SW 1271 (cell line): ENCODE results near the gene RPS6KA1.
"Not testable (repeated sequence)": the region's sequence is repeated elsewhere in the genome, so short reads cannot be mapped to it uniquely, and the experiment has no call there.

Source experiments
- DNase-seq, 2 experiments: peaks; one replicate each; lab custom pipeline; 2025; lab: John Stamatoyannopoulos, UW

Gene RPS6KA1

DNA sequence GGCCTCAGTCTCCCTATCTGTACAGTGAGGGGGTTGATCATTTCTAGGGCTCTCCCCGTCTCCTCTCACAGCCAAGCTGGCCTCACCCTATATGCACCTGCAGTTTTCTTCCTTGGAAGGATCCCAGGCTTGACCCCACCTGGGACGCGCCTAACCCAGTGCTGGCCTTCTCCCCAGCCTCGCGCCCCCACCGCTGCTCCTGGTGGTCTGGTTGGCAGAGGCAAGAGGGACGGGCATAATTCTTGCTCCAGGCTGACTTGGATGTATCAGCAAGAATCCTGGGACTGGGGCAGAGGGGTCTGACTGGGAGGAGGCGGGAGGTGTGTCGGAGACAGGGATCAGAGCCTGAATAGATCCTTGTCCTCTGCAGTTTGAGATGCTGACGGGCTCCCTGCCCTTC lies 25.2 kb downstream of the RPS6KA1 start:
- no peak for DNase-seq

GRCh38 chr1:26555550-26555981 lies 26.0 kb downstream of the RPS6KA1 start:
- DNase-seq = no peak

- DNase-seq = no peak
Observed at GRCh38 chr1:26556111-26556510, 26.6 kb downstream of the RPS6KA1 start.

DNA sequence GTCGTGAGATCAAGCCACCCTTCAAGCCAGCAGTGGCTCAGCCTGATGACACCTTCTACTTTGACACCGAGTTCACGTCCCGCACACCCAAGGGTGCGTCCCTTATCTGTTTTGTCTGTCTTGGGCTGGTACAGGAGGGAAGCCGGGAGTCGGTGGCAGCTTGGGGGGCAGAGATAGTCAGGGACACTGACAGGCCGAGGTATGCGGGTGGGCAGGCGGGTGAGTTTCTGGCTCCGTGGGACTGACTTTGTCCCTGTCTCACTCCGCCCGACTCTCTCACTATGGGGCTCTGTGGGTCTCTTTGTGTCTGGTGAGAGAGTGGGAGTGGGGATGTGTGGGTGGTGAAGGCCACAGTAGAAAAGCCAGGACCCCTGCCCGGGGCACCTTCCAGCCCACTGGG lies 27.4 kb downstream of the RPS6KA1 start:
- DNase-seq = no peak

DNA sequence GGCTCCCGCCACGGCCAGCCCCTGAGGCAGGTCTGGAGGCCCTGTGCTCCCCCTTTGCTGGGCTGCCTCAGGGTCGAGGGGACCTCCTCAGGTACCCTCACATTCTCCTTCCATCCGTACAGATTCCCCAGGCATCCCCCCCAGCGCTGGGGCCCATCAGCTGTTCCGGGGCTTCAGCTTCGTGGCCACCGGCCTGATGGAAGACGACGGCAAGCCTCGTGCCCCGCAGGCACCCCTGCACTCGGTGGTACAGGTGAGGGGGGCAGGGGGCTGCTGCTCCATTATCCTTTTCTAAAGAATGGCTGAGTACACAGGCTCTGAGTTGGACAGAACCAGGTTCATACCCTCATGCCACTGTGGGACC lies 29.1 kb downstream of the RPS6KA1 start:
- DNase-seq = no peak

- DNase-seq = no peak
Observed at GRCh38 chr1:26560403-26560780, 30.8 kb downstream of the RPS6KA1 start.

GRCh38 chr1:26570287-26570686 lies 40.7 kb downstream of the RPS6KA1 start:
- DNase-seq = no peak

DNA sequence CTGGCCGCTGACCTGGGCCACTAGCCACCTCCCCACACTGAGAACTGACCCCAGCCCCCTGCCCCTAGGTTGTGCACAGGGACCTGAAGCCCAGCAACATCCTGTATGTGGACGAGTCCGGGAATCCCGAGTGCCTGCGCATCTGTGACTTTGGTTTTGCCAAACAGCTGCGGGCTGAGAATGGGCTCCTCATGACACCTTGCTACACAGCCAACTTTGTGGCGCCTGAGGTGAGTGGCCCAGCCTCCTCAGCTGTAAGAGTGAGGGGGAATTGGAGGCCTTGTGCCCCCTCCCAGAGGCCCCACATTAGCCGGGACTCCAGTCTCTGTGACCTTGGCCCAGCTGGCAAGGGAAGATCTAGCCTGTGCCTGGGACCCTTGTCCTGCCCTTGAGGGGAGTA lies 41.8 kb downstream of the RPS6KA1 start:
- no peak for DNase-seq

DNA sequence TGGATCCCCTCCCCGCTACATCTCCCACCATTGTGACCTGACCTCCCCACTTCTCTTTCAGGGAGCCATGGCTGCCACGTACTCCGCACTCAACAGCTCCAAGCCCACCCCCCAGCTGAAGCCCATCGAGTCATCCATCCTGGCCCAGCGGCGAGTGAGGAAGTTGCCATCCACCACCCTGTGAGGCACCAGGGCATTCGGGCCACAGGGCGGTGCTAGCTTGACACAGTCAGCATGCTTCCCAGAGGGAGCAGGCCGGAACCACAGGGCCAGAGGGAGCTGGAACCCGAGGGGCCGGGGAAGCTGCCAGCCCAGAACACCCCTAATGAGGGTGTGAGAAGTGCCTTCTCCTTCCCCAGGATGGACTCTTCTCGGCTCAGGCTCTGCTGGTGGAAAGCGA lies 44.5 kb downstream of the RPS6KA1 start:
- DNase-seq = no peak

DNA sequence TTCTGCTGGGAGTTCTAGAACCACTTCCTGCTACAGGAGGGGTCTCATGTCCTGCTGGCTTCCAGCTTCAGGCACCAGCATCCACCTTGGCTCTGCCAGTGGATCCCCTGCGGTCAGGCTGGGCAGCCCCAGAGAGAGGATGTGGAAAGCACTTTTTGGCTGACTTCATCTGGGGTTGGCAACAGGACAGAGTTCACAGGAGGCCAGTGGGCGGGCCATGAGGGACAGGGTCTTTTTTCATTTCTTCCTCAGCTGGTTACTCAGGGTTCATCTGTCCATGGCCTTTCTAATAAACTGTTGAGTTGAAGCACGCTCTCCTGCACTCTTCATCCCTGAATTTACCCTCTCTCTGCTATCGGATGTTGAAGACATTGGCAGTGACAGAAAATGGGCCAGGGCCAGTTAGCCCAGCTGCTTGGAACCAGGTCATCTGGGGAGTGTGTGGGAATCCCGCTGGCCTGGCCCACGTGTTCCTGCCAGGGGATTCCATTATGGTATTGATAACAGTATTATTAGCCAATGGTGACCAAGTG lies 45.2 kb downstream of the RPS6KA1 start:
- no peak for DNase-seq

- DNase-seq = no peak
Observed at GRCh38 chr1:26575348-26575747, 45.8 kb downstream of the RPS6KA1 start.

DNA sequence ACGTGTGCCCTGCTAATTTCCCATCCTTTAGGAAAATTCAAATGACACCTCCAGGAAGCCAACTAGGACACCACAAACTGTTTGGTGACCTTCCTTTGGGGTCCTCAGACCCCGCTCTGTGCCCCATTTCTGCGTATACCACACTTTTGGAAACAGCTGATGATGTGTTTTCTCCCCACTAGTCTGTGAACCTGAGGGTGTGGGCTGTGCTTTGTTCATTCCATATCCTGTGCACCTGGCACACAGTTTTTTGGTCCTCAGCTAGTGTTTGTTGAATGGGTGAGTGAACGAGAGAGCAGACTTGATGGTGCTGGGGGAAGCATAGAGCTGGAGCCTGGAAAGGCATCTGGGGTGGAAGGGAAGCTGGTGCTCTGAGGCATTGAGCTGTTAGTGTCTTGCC lies 48.6 kb downstream of the RPS6KA1 start:
- no peak for DNase-seq

DNA sequence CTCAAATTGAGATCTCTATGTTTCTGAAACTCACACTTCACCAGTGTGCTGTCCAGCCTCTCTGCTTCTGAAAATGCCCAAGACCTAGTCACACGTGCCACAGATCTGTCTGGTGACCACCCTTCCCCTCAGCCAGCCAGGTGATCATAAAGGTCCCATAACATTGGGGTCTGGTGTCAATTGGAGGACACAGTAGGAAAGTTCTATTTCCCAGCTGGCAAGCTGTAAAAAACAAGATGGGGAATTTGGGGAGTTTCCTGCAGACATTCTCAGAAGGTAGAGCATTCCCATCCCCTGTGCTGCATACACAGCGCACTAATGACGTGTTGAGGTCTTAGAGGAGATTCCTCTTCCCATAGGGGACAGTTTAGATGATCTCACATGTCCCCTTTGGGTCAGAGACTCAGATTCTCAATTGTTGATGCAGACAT lies 50.1 kb downstream of the RPS6KA1 start:
- no peak for DNase-seq

- no peak for DNase-seq
Observed at GRCh38 chr1:26580116-26580515, 50.6 kb downstream of the RPS6KA1 start.

GRCh38 chr1:26581287-26581651 lies 51.7 kb downstream of the RPS6KA1 start:
- no peak for DNase-seq

DNA sequence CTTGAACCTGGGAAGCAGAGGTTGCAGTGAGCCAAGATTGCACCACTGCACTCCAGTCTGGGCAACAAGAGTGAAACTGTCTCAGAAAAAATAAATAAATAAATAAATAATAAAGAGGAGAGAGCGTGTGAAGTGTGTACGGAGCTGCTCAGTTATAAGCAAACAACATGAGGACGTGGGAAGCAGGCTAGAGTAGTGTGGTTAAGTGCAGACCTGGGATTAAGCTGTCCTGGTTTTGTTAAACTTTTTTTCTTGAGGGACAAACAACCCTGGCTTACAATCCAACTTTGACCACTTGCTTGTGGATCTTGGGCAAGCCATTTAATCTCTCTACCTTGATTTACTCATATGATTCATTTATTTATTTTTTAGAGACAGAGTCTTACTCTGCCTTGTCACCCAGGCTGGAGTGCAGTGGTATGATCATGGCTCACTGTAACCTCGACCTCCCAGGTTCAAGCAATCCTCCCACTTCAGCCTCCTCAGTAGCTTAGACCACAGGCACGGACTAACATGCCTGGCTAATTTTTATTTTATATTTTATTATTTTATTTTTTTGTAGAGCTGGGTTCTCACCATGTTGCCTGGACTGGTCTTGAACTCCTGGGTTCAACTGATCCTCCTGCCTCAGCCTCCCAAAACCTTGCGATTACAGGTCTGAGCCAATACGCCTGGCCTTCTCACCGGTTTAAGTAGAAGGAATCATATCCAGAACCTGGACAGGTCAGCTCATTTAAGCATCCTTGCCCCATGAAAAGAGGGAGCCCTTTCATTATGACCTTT lies 52.7 kb downstream of the RPS6KA1 start:
- DNase-seq = no peak

- no peak for DNase-seq
Observed at GRCh38 chr1:26582836-26583460, 53.4 kb downstream of the RPS6KA1 start.

DNA sequence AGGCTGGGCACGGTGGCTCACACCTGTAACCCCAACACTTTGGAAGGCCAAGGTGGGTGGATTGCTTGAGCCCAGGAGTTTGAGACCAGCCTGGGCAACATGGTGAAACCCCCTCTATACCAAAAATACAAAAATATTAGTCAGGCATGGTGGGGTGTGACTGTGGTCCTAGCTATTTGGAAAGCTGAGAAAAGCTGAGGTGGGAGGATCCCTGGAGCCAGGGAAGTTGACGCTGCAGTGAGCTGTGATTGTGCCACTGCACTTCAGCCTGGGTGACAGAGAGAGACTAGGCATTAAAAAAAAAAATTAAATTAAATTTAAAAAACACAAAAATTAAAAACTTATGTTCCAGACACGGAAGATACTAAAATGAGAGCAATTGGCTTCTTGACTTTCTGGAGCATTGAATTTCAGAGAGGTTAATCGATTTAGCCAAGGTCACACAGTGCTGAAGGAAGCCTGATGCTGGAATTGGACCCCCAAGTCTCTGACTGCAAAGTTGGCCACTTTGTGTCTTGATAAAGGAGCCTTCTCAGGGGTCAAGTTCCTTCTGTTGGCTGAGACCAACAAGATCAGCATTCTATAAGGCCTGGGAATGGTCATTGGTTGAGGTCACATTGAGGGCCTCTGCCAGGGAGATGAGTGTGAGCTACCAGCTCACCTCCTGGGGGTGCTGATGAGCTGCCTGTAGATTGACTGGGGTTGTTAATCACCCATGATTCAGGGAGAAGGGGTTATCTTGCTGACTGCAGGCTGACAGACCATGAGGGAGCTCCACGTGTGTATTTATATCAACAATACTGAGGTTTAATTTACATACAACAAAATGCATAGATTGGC lies 54.3 kb downstream of the RPS6KA1 start:
- DNase-seq = no peak

GRCh38 chr1:26584588-26584987 lies 55.0 kb downstream of the RPS6KA1 start:
- not testable (repeated sequence) for DNase-seq

- no peak for DNase-seq
Observed at GRCh38 chr1:26585471-26585870, 55.9 kb downstream of the RPS6KA1 start.

DNA sequence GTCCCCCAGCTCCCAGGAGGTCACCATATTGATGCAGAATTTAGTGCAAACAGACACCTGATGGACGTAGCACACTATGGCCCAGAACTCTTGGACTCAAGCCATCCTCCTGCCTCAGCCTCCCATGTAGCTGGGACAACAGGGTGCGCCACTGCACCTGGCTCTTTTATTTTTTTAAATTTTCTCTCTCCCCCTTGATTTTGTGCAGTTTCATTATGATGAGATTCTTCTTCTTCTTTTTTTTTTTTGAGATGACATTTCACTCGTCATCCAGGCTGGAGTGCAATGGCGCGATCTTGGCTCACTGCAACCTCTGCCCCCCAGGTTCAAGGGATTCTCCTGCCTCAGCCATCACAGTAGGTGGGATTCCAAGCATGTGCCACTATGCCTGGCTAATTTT lies 63.8 kb downstream of the RPS6KA1 start:
- no peak for DNase-seq

DNA sequence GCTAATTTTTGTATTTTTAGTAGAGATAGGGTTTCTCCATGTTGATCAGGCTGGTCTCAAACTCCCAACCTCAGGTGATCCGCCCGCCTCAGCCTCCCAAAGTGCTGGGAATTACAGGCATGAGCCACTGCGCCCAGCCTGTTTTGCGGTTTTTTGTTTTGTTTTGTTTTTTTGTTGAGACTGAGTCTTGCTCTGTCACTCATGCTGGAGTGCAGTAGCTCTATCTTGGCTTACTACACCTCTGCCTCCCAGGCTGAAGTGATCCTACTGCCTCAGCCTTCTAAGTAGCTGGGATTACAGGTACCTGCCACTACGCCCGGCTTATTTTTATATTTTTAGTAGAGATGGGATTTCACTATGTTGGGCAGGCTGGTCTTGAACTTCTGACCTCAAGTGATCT lies 65.0 kb downstream of the RPS6KA1 start:
- not testable (repeated sequence) for DNase-seq

DNA sequence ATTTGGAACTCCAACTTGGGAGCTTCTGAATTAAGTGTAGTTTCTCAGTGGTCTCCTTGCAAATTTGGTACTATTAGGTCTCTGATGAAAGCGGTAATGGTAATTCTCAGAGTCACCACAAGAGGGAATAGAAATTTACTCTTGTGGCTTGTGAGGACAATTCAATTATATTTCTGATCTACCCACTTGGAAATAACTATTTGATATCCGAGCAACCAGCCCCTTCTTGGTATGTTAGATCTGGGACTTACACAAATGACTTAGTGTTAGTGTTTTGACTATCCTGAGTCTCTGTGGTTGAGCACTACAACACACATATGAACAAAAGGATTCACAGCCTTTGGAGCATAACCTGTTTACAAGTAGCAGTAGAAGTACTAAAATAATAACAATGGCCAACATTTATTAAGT lies 68.1 kb downstream of the RPS6KA1 start:
- peak in 1 of 2 experiments; percentile 45 for DNase-seq
